Neuronal stem cell (in vitro differentiated cells): ENCODE data around the gene MUC5AC.
"Not testable (repeated sequence)": the region's sequence is repeated elsewhere in the genome, so short reads cannot be mapped to it uniquely, and the experiment has no call there.

Source experiments
- DNase-seq: peaks from one replicate; pipeline ENCODE4 v3.0.0-alpha.2; 2013; ENCODE audit warnings: low spot score
- H2AFZ ChIP-seq: one replicate; pipeline ENCODE4 v1.6.1; 2013; ENCODE audit warnings: mild to moderate bottlenecking, low read length, inconsistent platforms
- H2AK5ac ChIP-seq: 2 replicates; pipeline ENCODE4 v1.6.1; 2013; ENCODE audit warnings: low read depth, mild to moderate bottlenecking, inconsistent platforms, low read length, moderate library complexity, mixed read lengths
- H2BK120ac ChIP-seq: 2 replicates; pipeline ENCODE4 v1.6.1; 2013; ENCODE audit warnings: low read depth, mild to moderate bottlenecking, inconsistent platforms, low read length, moderate library complexity, mixed read lengths
- H2BK12ac ChIP-seq: one replicate; pipeline ENCODE4 v1.6.1; 2013; ENCODE audit warnings: low read length, inconsistent platforms
- H2BK15ac ChIP-seq: 2 replicates; pipeline ENCODE4 v1.6.1; 2013; ENCODE audit warnings: mild to moderate bottlenecking, low read length, inconsistent platforms, mixed read lengths
- H2BK5ac ChIP-seq: one replicate; pipeline ENCODE4 v1.6.1; 2013; ENCODE audit warnings: inconsistent platforms, mild to moderate bottlenecking, low read length, moderate library complexity
- H3K14ac ChIP-seq: one replicate; pipeline ENCODE4 v1.6.1; 2013; ENCODE audit warnings: low read length, inconsistent platforms
- H3K18ac ChIP-seq: 2 replicates; pipeline ENCODE4 v1.6.1; 2013; ENCODE audit warnings: low read length, inconsistent platforms
- H3K23ac ChIP-seq: 2 replicates; pipeline ENCODE4 v1.6.1; 2013; ENCODE audit warnings: low read depth, mild to moderate bottlenecking, mixed read lengths, low read length, inconsistent platforms; ENCODE audit not compliant: poor library complexity
- H3K27ac ChIP-seq: replicated peaks from 3 replicates; pipeline ENCODE4 v1.5.1; 2013; ENCODE audit warnings: low read length, inconsistent platforms
- H3K27me3 ChIP-seq, 3 experiments: 2 replicates each; pipeline ENCODE4 v1.6.1; 2013; ENCODE audit warnings: low read length in 3 of 3, mild to moderate bottlenecking in 2 of 3, inconsistent platforms in 1 of 3, low read depth in 1 of 3, mixed read lengths in 1 of 3, moderate library complexity in 1 of 3; ENCODE audit not compliant: control insufficient read depth in 3 of 3, insufficient read depth in 3 of 3
- H3K36me3 ChIP-seq, 2 donors: replicated peaks in 1 of 2; 2 replicates each; pipeline ENCODE4 v1.6.1; 2013; ENCODE audit warnings: low read length in 2 of 2; ENCODE audit not compliant: control insufficient read depth in 2 of 2, insufficient read depth in 2 of 2
- H3K4ac ChIP-seq: 2 replicates; pipeline ENCODE4 v1.6.1; 2013; ENCODE audit warnings: inconsistent platforms, mild to moderate bottlenecking, low read length, moderate library complexity
- H3K4me1 ChIP-seq, 2 donors: 1 replicate in 1 of 2; 2 replicates in 1 of 2; pipeline ENCODE4 v1.6.1; 2013; ENCODE audit warnings: low read length in 2 of 2, low read depth in 1 of 2; ENCODE audit not compliant: control insufficient read depth in 2 of 2, insufficient read depth in 1 of 2
- H3K4me2 ChIP-seq: one replicate; pipeline ENCODE4 v1.6.1; 2013; ENCODE audit warnings: mild to moderate bottlenecking, low read length, inconsistent platforms; ENCODE audit not compliant: insufficient read depth, poor library complexity, severe bottlenecking
- H3K4me3 ChIP-seq, 2 donors: 2 replicates each; pipeline ENCODE4 v1.5.1; 2013; ENCODE audit warnings: low read length in 2 of 2, mild to moderate bottlenecking in 2 of 2, inconsistent platforms in 1 of 2, moderate library complexity in 1 of 2
- H3K79me1 ChIP-seq: one replicate; pipeline ENCODE4 v1.6.1; 2013; ENCODE audit warnings: low read depth, mild to moderate bottlenecking, inconsistent platforms, low read length, moderate library complexity
- H3K9ac ChIP-seq: one replicate; pipeline ENCODE4 v1.6.1; 2013; ENCODE audit warnings: mild to moderate bottlenecking, low read depth, low read length, inconsistent platforms; ENCODE audit not compliant: poor library complexity
- H3K9me3 ChIP-seq, 2 donors: replicated peaks in 1 of 2; 2 replicates each; pipeline versions ENCODE3 to v1.6.1; 2013; ENCODE audit warnings: low read length in 2 of 2, mild to moderate bottlenecking in 2 of 2, inconsistent platforms in 1 of 2, low read depth in 1 of 2, mixed read lengths in 1 of 2, moderate library complexity in 1 of 2; ENCODE audit not compliant: control insufficient read depth in 2 of 2, insufficient read depth in 1 of 2
- H4K8ac ChIP-seq: one replicate; pipeline ENCODE4 v1.6.1; 2013; ENCODE audit warnings: low read depth, mild to moderate bottlenecking, inconsistent platforms, low read length, moderate library complexity
- H4K91ac ChIP-seq: one replicate; pipeline ENCODE4 v1.6.1; 2013; ENCODE audit warnings: low read length, low read depth, mild to moderate bottlenecking, inconsistent platforms; ENCODE audit not compliant: poor library complexity
- WGBS, 2 donors: extraction: QIAGEN DNeasy Blood & Tissue Kit; methylation state at CpG; one replicate each; pipeline ENCODE4 v1.1.7; 2013; ENCODE audit warnings: missing lambda C conversion rate in 2 of 2, mixed read lengths in 1 of 2; ENCODE audit not compliant: insufficient read length in 2 of 2, insufficient replicate concordance in 1 of 2; ENCODE audit errors: extremely low coverage in 2 of 2; 5-methylcytosine and 5-hydroxymethylcytosine counted together

Gene MUC5AC

GRCh38 chr11:1245717-1246116 is 88.0 kb downstream of the MUC5AC start:
- not testable (repeated sequence) for H3K27ac ChIP-seq, H3K4ac ChIP-seq, H3K27me3 ChIP-seq, H4K8ac ChIP-seq, H2BK5ac ChIP-seq, H2AK5ac ChIP-seq, H3K4me1 ChIP-seq, H2BK15ac ChIP-seq, H2BK120ac ChIP-seq, H2AFZ ChIP-seq, H3K79me1 ChIP-seq, H3K23ac ChIP-seq, H2BK12ac ChIP-seq, DNase-seq, H3K14ac ChIP-seq, H3K18ac ChIP-seq, H3K4me2 ChIP-seq, H4K91ac ChIP-seq, H3K36me3 ChIP-seq, H3K4me3 ChIP-seq, H3K9me3 ChIP-seq
- WGBS, 2 donors, result no CpG with 5 or more reads among the region's 14 CpGs
- H3K9ac ChIP-seq, result peak overlapping the region; percentile 70

GRCh38 chr11:1246301-1246700 is 88.5 kb downstream of the MUC5AC start:
- not testable (repeated sequence) for H3K23ac ChIP-seq, H3K27ac ChIP-seq, H2BK120ac ChIP-seq, H3K36me3 ChIP-seq, H2AK5ac ChIP-seq, H2BK12ac ChIP-seq, H4K91ac ChIP-seq, H3K14ac ChIP-seq, H2BK15ac ChIP-seq, H2AFZ ChIP-seq, H3K9me3 ChIP-seq, H3K4me3 ChIP-seq, H3K9ac ChIP-seq, H3K4me1 ChIP-seq, H2BK5ac ChIP-seq, H3K4ac ChIP-seq, H3K27me3 ChIP-seq, H3K79me1 ChIP-seq, H3K18ac ChIP-seq, DNase-seq, H4K8ac ChIP-seq, H3K4me2 ChIP-seq
- WGBS, 2 donors, result no CpG with 5 or more reads among the region's 14 CpGs

- not testable (repeated sequence) for H2AFZ ChIP-seq, H3K4me2 ChIP-seq, H2BK5ac ChIP-seq, H3K14ac ChIP-seq, H3K23ac ChIP-seq, H3K27me3 ChIP-seq, H3K9ac ChIP-seq, H4K91ac ChIP-seq, H4K8ac ChIP-seq, H3K18ac ChIP-seq, H2BK12ac ChIP-seq, H3K4ac ChIP-seq, H3K36me3 ChIP-seq, H2BK120ac ChIP-seq, DNase-seq, H3K79me1 ChIP-seq, H3K4me1 ChIP-seq, H3K9me3 ChIP-seq, H2BK15ac ChIP-seq, H3K27ac ChIP-seq, H3K4me3 ChIP-seq, H2AK5ac ChIP-seq
- WGBS, 2 donors, result no CpG with 5 or more reads among the region's 14 CpGs
Observed at GRCh38 chr11:1247026-1247425, 89.3 kb downstream of the MUC5AC start.

DNA sequence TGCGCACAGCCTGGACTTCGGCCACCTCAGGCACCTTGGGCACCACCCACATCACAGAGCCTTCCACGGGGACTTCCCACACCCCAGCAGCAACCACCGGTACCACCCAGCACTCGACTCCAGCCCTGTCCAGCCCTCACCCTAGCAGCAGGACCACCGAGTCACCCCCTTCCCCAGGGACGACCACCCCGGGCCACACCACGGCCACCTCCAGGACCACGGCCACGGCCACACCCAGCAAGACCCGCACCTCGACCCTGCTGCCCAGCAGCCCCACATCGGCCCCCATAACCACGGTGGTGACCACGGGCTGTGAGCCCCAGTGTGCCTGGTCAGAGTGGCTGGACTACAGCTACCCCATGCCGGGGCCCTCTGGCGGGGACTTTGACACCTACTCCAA is 91.2 kb downstream of the MUC5AC start:
- H2AK5ac ChIP-seq, H3K4ac ChIP-seq, H3K23ac ChIP-seq, H3K4me1 ChIP-seq, H3K36me3 ChIP-seq, H2BK5ac ChIP-seq, H3K9ac ChIP-seq, H4K91ac ChIP-seq, H2BK12ac ChIP-seq, H3K4me2 ChIP-seq, H3K14ac ChIP-seq, H3K27ac ChIP-seq, H3K79me1 ChIP-seq, H3K18ac ChIP-seq, H3K27me3 ChIP-seq, H4K8ac ChIP-seq, H2BK15ac ChIP-seq, DNase-seq, H2BK120ac ChIP-seq, H3K4me3 ChIP-seq, H2AFZ ChIP-seq: not testable (repeated sequence)
- H3K9me3 ChIP-seq, result peaks cover 0 to 11% of the 10 kb centered on the region in 2 donors
- no CpG with 5 or more reads among the region's 18 CpGs for WGBS, 2 donors
